ENCODE measurements around the gene TAOK3. TPM values are rescaled to one million over a fixed set of nuclear protein-coding genes. Genes with fewer than 3 reads are reported as not detected.

The TAOK3 gene
- total and polyA plus RNA-seq, 4 donors, result 6.7 to 28.6 (median 19.5) TPM

DNA sequence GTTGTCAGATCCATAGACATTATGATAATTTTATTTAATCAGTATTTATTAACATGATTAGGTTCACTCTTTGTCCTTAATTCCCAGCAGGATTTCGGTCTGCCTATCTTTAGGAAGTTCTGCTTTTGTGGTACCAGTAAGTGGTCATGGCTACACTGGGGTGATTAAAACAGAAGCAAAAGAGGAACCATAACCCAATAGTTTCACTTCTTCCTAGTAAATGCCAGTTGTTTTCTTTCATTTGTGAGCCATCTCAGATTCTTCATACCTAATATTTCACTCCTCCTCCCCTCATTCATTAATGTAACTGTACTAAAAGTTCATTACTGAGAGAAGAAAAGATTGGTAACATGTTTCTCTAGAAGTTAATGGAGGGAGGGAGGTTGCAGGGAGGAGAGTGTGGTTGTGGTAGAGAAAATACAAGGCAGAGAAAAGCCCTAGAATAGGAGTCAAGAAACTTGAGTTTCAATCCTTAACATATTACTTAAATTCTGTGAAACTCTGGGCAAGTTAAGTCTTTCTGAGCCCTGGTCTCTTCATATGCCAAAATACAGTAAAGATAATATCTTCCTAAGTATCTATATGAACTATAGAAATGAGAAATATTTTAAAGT lies 135.5 kb downstream of the TAOK3 start:
- H3K36me3 ChIP-seq (ENCODE audit: control insufficient read depth in 4 of 4, insufficient read depth in 3 of 4, low read depth in 1 of 4, low read length in 3 of 4), result peaks cover 1 to 20% (median 16%) of the 10 kb centered on the region in 4 donors
- H3K9ac ChIP-seq (ENCODE audit: low read depth in 1 of 2, low read length in 2 of 2), result no peak overlapping the region
- H3K4me3 ChIP-seq (ENCODE audit: low read depth in 1 of 3, low read length in 3 of 3), result no peak overlapping the region
- H3K27ac ChIP-seq (ENCODE audit: low read depth in 1 of 2, low read length in 2 of 2), result no peak overlapping the region
- WGBS, result 77% methylated on average over 1 of the region's 1 CpG
- no peak for DNase-seq (ENCODE audit: low spot score)
- no peaks in the 10 kb centered on the region for H3K9me3 ChIP-seq (ENCODE audit: control insufficient read depth in 4 of 4, low read length in 3 of 4)
- no peaks in the 10 kb centered on the region for H3K4me1 ChIP-seq (ENCODE audit: control insufficient read depth in 4 of 4, insufficient read depth in 4 of 4, low read length in 3 of 4)
- no peak for TF ChIP-seq GABPA (IDR thresholded peaks at IDR 0.05 in 1 of 2, conservative IDR thresholded peaks at IDR 0.05 in 1 of 2)
- TF ChIP-seq HNF4G (IDR thresholded peaks at IDR 0.05), result no peak
- TF ChIP-seq, protein P1, sequence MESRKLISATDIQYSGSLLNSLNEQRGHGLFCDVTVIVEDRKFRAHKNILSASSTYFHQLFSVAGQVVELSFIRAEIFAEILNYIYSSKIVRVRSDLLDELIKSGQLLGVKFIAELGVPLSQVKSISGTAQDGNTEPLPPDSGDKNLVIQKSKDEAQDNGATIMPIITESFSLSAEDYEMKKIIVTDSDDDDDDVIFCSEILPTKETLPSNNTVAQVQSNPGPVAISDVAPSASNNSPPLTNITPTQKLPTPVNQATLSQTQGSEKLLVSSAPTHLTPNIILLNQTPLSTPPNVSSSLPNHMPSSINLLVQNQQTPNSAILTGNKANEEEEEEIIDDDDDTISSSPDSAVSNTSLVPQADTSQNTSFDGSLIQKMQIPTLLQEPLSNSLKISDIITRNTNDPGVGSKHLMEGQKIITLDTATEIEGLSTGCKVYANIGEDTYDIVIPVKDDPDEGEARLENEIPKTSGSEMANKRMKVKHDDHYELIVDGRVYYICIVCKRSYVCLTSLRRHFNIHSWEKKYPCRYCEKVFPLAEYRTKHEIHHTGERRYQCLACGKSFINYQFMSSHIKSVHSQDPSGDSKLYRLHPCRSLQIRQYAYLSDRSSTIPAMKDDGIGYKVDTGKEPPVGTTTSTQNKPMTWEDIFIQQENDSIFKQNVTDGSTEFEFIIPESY (IDR thresholded peaks at IDR 0.05), result no peak
- TF ChIP-seq JUND (IDR thresholded peaks at IDR 0.05), result no peak
- TF ChIP-seq, protein P2, sequence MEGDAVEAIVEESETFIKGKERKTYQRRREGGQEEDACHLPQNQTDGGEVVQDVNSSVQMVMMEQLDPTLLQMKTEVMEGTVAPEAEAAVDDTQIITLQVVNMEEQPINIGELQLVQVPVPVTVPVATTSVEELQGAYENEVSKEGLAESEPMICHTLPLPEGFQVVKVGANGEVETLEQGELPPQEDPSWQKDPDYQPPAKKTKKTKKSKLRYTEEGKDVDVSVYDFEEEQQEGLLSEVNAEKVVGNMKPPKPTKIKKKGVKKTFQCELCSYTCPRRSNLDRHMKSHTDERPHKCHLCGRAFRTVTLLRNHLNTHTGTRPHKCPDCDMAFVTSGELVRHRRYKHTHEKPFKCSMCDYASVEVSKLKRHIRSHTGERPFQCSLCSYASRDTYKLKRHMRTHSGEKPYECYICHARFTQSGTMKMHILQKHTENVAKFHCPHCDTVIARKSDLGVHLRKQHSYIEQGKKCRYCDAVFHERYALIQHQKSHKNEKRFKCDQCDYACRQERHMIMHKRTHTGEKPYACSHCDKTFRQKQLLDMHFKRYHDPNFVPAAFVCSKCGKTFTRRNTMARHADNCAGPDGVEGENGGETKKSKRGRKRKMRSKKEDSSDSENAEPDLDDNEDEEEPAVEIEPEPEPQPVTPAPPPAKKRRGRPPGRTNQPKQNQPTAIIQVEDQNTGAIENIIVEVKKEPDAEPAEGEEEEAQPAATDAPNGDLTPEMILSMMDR (IDR thresholded peaks at IDR 0.05; ENCODE audit: low read depth, low read length, missing input control), result no peak
- TF ChIP-seq, protein P3, sequence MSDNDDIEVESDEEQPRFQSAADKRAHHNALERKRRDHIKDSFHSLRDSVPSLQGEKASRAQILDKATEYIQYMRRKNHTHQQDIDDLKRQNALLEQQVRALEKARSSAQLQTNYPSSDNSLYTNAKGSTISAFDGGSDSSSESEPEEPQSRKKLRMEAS (IDR thresholded peaks at IDR 0.05), result no peak
- TF ChIP-seq RXRA (IDR thresholded peaks at IDR 0.05), result no peak
- TF ChIP-seq FOXA2 (IDR thresholded peaks at IDR 0.05), result no peak
- TF ChIP-seq FOXA1 (IDR thresholded peaks at IDR 0.05), result no peak
- TF ChIP-seq NR2F2 (IDR thresholded peaks at IDR 0.05), result no peak
- TF ChIP-seq YY1 (IDR thresholded peaks at IDR 0.05), result no peak
- TF ChIP-seq HNF4A (conservative IDR thresholded peaks at IDR 0.05), result no peak
- TF ChIP-seq, protein P4, sequence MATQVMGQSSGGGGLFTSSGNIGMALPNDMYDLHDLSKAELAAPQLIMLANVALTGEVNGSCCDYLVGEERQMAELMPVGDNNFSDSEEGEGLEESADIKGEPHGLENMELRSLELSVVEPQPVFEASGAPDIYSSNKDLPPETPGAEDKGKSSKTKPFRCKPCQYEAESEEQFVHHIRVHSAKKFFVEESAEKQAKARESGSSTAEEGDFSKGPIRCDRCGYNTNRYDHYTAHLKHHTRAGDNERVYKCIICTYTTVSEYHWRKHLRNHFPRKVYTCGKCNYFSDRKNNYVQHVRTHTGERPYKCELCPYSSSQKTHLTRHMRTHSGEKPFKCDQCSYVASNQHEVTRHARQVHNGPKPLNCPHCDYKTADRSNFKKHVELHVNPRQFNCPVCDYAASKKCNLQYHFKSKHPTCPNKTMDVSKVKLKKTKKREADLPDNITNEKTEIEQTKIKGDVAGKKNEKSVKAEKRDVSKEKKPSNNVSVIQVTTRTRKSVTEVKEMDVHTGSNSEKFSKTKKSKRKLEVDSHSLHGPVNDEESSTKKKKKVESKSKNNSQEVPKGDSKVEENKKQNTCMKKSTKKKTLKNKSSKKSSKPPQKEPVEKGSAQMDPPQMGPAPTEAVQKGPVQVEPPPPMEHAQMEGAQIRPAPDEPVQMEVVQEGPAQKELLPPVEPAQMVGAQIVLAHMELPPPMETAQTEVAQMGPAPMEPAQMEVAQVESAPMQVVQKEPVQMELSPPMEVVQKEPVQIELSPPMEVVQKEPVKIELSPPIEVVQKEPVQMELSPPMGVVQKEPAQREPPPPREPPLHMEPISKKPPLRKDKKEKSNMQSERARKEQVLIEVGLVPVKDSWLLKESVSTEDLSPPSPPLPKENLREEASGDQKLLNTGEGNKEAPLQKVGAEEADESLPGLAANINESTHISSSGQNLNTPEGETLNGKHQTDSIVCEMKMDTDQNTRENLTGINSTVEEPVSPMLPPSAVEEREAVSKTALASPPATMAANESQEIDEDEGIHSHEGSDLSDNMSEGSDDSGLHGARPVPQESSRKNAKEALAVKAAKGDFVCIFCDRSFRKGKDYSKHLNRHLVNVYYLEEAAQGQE (IDR thresholded peaks at IDR 0.05), result no peak
- no peak for TF ChIP-seq EGR1 (IDR thresholded peaks at IDR 0.05; ENCODE audit: low read depth in 2 of 2)
- TF ChIP-seq TAF1 (conservative IDR thresholded peaks at IDR 0.05), result no peak
- H3K27me3 ChIP-seq (ENCODE audit: control insufficient read depth in 4 of 4, insufficient read depth in 4 of 4, low read length in 3 of 4), result no peaks in the 10 kb centered on the region

DNA sequence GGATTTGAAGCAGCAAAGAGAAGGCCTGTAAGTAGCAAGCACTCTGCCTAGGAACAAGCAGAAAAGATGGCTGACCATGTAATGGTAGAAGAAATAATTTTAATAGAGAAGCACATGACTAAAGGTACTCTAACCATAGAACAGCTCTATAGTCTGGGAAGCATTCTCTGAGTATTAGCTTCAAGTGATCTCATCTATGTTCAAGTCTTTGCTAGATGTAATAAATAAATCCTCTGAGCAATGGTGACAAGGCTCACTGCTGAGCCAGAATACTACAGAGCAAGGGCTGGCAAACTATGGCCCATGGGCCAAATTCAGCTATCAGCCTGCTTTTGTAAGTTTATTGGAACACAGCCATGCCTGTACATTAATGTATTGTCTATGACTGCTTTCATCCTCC lies 152.0 kb downstream of the TAOK3 start:
- Histone ChIP-seq H3K27ac (ENCODE audit: low read depth in 1 of 2, low read length in 2 of 2) (no peak overlapping the region), H3K9ac (ENCODE audit: low read depth in 1 of 2, low read length in 2 of 2) (no peak overlapping the region), H3K27me3 (ENCODE audit: control insufficient read depth in 4 of 4, insufficient read depth in 4 of 4, low read length in 3 of 4) (no peaks in the 10 kb centered on the region), H3K9me3 (ENCODE audit: control insufficient read depth in 4 of 4, low read length in 3 of 4) (no peaks in the 10 kb centered on the region), H3K4me1 (ENCODE audit: control insufficient read depth in 4 of 4, insufficient read depth in 4 of 4, low read length in 3 of 4) (peaks cover 0 to 11% (median 2%) of the 10 kb centered on the region in 4 donors), H3K4me3 (ENCODE audit: low read depth in 1 of 3, low read length in 3 of 3) (no peak overlapping the region), H3K36me3 (ENCODE audit: control insufficient read depth in 4 of 4, insufficient read depth in 3 of 4, low read depth in 1 of 4, low read length in 3 of 4) (peaks cover 0 to 3% (median 0%) of the 10 kb centered on the region in 4 donors)
- no peak for DNase-seq (ENCODE audit: low spot score)
- TF ChIP-seq RAD21 (IDR thresholded peaks at IDR 0.05) (no peak), TAF1 (conservative IDR thresholded peaks at IDR 0.05) (no peak), EGR1 (IDR thresholded peaks at IDR 0.05; ENCODE audit: low read depth in 2 of 2) (no peak), HNF4G (IDR thresholded peaks at IDR 0.05) (no peak), YY1 (IDR thresholded peaks at IDR 0.05) (no peak), FOXA2 (IDR thresholded peaks at IDR 0.05) (no peak), SP1 (IDR thresholded peaks at IDR 0.05) (no peak), FOXA1 (IDR thresholded peaks at IDR 0.05) (no peak), NR2F2 (IDR thresholded peaks at IDR 0.05) (no peak), GABPA (IDR thresholded peaks at IDR 0.05 in 1 of 2, conservative IDR thresholded peaks at IDR 0.05 in 1 of 2) (no peak), JUND (IDR thresholded peaks at IDR 0.05) (no peak), RXRA (IDR thresholded peaks at IDR 0.05) (no peak)
- TF ChIP-seq, protein P1 (IDR thresholded peaks at IDR 0.05), result no peak
- TF ChIP-seq, protein P5, sequence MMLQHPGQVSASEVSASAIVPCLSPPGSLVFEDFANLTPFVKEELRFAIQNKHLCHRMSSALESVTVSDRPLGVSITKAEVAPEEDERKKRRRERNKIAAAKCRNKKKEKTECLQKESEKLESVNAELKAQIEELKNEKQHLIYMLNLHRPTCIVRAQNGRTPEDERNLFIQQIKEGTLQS (IDR thresholded peaks at IDR 0.05), result no peak
- TF ChIP-seq, protein P2 (IDR thresholded peaks at IDR 0.05; ENCODE audit: low read depth, low read length, missing input control), result no peak
- TF ChIP-seq, protein P3 (IDR thresholded peaks at IDR 0.05), result no peak
